IPS-11a (cell line): Measurements from ENCODE around the gene ITGA1.
"Not testable (repeated sequence)": the region's sequence is repeated elsewhere in the genome, so short reads cannot be mapped to it uniquely, and the experiment has no call there.

Experiments
- H3K4me3 ChIP-seq: one replicate; pipeline ENCODE4 v1.5.1; 2013; ENCODE audit warnings: low read depth, low read length, control low read depth

The ITGA1 gene

DNA sequence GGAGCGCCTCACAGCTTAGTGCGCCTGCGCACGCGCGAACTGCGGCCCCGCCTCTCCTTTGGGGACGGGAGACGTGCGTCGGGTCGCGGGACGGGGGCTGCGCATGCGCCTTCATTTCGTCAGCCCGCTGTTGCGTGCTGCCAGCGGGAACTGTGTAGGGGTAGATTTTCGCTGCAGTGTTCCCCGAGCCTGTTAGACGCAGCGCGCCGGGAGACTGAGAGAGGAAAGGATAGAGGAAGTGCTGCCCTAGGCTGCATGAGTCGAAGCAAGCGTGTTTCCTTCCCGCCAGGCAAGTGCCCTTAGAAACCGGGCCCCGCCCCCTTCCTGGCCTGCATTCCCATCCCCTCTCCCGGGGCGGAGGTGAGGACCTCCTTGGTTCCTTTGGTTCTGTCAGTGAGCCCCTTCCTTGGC lies 12.3 kb downstream of the ITGA1 start:
- H3K4me3 ChIP-seq, result peak overlapping the region; percentile 80

DNA sequence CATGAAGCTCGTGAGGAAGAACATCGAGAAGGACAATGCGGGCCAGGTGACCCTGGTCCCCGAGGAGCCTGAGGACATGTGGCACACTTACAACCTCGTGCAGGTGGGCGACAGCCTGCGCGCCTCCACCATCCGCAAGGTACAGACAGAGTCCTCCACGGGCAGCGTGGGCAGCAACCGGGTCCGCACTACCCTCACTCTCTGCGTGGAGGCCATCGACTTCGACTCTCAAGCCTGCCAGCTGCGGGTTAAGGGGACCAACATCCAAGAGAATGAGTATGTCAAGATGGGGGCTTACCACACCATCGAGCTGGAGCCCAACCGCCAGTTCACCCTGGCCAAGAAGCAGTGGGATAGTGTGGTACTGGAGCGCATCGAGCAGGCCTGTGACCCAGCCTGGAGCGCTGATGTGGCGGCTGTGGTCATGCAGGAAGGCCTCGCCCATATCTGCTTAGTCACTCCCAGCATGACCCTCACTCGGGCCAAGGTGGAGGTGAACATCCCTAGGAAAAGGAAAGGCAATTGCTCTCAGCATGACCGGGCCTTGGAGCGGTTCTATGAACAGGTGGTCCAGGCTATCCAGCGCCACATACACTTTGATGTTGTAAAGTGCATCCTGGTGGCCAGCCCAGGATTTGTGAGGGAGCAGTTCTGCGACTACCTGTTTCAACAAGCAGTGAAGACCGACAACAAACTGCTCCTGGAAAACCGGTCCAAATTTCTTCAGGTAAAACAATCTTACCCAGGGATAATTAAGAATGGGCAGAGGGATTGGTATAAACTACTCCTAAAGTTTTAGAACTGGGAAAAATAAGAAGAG lies 12.9 kb downstream of the ITGA1 start:
- peak overlapping the region; percentile 80 for H3K4me3 ChIP-seq

DNA sequence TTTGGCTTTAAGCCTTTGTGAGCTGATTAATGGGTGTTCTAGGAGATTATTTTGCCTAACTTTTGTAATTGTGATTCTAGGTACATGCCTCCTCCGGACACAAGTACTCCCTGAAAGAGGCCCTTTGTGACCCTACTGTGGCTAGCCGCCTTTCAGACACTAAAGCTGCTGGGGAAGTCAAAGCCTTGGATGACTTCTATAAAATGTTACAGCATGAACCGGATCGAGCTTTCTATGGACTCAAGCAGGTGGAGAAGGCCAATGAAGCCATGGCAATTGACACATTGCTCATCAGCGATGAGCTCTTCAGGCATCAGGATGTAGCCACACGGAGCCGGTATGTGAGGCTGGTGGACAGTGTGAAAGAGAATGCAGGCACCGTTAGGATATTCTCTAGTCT lies 13.6 kb downstream of the ITGA1 start:
- H3K4me3 ChIP-seq, result peak overlapping the region; percentile 80

DNA sequence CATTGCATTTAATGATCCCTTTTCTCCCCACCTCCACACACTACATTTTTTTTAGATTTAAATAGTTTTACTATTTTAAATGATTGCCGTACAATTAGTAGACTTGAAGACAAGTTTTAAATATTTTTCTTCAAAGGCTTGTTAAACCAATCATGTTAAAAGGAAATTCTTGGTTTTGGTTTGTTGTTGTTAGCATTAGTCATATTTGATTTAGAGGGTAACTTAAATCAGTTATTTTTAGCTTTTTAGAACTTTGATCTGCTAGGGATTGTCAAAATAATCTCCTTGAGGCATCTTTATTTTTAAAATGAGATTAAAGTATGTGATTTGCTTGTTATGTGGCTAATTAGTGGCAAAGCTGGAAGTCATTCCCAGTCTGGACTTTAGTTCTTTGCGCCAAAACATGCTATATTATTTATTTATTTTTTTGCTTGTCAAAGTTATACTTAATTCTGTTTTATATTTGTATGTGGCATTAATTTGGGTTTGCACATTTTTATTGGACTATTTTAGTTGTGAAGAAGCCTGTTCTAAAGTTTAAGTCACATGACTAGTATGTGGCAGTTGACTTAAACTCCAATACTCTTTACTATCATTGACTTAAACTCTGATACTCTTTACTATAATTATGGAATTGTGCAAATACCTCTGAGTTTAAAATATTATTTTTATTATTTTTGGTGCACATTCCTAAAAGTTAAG lies 14.7 kb downstream of the ITGA1 start:
- H3K4me3 ChIP-seq, result peak overlapping the region; percentile 80

DNA sequence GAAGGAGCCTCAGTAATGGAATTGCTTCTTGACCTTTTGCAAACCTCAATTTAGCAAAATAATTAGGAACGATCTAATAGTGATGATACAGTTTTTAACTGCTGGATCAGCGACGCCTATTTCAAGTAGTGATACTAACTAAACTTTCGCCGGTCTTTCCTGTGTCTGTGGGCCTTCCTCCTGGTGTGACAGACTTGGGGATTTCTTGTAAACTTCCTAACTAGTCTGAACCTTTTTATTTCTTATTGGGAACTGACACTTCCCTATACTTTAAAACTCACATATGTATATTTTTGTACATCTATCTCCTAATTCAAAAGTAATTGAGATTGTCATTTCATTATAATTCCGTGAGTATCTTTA lies 15.2 kb downstream of the ITGA1 start:
- H3K4me3 ChIP-seq, result no peak overlapping the region

DNA sequence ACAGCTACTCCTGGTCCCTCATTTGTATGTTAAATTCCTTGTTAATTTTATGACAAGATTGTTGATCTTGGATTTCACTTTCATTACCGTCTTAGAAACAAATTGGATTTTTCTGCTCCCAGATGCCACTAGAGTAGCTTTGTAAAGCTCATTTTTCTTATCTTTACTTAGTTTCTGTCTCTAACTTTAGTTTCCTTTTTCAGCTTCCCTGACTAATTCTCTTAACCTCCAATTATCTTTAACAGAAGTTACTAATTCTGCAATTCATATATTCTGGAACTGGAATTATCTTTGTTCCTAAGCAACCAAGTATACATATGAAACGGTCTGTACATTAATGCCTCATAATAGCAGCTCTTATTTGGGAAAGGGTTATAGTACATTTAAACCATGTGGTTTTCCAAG lies 16.7 kb downstream of the ITGA1 start:
- no peak overlapping the region for H3K4me3 ChIP-seq

- no peak overlapping the region for H3K4me3 ChIP-seq
Measured at GRCh38 chr5:52804981-52805380, 17.3 kb downstream of the ITGA1 start.

DNA sequence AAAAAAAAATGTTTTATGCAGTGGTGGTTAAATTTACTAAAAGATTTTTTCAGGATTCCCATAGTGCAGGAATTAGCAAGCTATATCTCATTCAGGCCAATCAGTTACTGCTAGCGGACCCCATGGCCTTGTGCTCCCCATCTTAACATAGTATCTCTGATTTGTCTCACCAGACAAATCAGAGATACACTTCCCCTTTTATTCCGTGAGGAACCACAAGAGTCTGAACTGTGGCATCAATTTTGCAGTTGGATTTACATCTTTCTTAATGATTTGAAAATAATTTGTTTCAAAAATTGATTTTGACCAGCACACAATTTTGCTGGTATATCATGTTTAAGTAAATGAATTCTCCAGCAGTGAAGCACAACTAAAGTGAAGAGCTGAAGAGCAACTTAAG lies 17.9 kb downstream of the ITGA1 start:
- H3K4me3 ChIP-seq, result no peak overlapping the region

- H3K4me3 ChIP-seq, result no peak overlapping the region
Measured at GRCh38 chr5:52807037-52807436, 19.3 kb downstream of the ITGA1 start.

GRCh38 chr5:52807723-52808122 lies 20.0 kb downstream of the ITGA1 start:
- H3K4me3 ChIP-seq, result no peak overlapping the region

DNA sequence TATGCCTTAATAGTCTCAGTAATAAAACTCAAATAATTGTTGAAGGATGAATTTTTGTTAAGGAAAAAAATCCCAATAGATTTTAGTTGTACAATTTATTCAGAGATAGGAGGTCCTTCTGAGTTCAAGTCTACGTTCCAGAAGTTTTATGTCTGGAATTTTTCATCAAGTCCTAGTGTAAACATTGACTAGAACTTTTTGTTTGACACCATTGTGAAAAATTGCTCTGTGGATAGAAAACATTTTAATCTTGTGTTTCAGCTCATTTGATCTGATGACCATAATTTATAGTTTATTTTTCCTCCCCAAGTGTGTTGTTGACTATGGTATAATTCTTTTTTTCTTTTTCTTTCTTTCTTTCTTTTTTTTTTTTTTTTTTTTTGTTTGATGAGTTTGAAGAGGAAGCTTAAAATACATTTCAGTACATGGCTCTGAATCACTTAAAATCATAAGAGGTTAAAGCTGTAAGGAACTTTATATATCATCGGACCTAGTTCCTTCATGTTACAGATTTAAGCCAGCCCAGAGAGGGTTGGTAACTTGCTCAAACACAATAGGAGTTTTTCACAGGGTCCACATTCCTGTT lies 20.7 kb downstream of the ITGA1 start:
- H3K4me3 ChIP-seq, result no peak overlapping the region

GRCh38 chr5:52809884-52810283 lies 22.2 kb downstream of the ITGA1 start:
- no peak overlapping the region for H3K4me3 ChIP-seq

DNA sequence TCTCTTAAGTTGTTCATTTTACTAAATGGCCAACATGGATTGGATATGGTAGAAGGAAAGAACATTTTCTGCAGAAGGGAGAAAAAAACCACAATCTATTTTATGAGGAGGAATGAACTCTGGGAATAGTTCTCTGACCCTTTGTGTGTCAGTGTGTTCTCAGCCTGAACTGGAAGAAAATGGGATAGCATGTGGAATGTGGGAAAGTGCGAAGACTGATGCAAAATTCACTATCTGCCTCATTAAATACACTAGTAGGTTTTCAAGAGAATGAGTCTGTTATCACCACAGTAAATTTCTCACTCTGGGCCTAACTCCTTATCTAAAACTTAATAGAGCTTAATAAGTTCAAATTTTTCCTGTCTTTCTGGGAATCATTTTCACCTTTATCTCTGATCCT lies 22.7 kb downstream of the ITGA1 start:
- H3K4me3 ChIP-seq, result no peak overlapping the region

DNA sequence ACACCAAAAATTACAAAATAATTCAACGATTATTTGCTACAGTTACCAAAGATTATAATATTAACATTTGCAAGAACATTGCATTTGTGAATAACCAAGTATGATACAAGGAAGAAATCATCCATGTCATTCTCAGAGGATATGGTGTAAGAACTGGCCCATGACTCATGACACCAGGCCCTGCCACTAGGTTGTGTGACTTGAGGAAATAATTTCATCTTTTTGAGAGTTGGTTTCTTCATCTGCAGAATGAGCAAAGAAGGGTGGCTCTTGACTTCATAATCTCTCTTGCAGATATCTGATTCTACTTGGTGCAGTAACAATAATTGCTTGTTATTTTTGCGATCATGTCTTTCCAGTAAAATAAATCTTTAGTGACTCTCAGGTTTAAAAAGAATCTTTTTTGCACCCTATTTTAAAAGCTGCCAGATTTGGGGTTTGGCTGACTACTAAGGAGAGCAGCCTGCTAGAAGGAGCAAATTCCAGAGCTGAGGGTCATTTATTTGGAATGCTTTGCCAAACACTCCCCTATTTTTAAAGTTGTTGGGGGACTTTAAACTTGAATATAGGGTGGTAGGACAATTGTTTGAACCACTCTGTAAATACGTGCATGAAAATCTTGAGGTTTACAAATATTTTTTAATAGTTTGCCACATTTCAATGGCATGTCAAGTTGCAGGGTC lies 23.5 kb downstream of the ITGA1 start:
- H3K4me3 ChIP-seq, result no peak overlapping the region

GRCh38 chr5:52814352-52815148 lies 26.8 kb downstream of the ITGA1 start:
- no peak overlapping the region for H3K4me3 ChIP-seq

DNA sequence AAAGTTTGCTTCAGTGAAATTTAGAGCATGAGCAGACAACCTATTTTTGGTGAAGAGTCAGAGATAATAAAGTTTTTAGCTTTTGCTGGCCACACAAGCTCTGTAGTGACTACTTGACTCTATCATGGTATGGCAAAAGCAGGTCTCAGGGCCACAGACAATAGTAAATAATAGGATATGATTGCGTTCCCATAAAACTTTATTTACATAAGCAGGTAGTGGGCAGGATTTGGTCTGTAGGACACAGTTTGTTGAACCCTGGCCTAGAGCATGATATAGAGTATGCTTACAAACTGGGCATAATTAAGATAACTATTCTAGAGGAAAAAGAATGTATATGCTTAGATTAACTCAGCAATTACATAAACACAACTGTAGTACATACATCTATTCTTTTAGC lies 30.1 kb downstream of the ITGA1 start:
- no peak overlapping the region for H3K4me3 ChIP-seq

- H3K4me3 ChIP-seq, result no peak overlapping the region
Measured at GRCh38 chr5:52818360-52818759, 30.6 kb downstream of the ITGA1 start.

GRCh38 chr5:52818807-52819206 lies 31.1 kb downstream of the ITGA1 start:
- not testable (repeated sequence) for H3K4me3 ChIP-seq

- no peak overlapping the region for H3K4me3 ChIP-seq
Measured at GRCh38 chr5:52821901-52822300, 34.2 kb downstream of the ITGA1 start.

- no peak overlapping the region for H3K4me3 ChIP-seq
Measured at GRCh38 chr5:52822437-52822836, 34.7 kb downstream of the ITGA1 start.

GRCh38 chr5:52824827-52825226 lies 37.1 kb downstream of the ITGA1 start:
- no peak overlapping the region for H3K4me3 ChIP-seq
